OCI-LY7 (cell line): Measurements from ENCODE around the gene CROT.

ENCODE experiments used
- CTCF ChIP-seq: fragments of 200-600 bp; sonication (generic); conservative IDR thresholded peaks from 2 replicates; pipeline ENCODE4 v1.5.1; 2014; ENCODE audit warnings: mild to moderate bottlenecking, antibody characterized with exemption, low read length, moderate library complexity, mixed read lengths
- EZH2phosphoT487 ChIP-seq: fragments of 200-600 bp; sonication (generic); IDR thresholded peaks from 2 replicates; pipeline ENCODE4 v1.6.1; 2018; ENCODE audit warnings: low read depth, borderline replicate concordance, mild to moderate bottlenecking, mixed run types, antibody characterized with exemption, low read length, moderate library complexity, mixed read lengths

DNA sequence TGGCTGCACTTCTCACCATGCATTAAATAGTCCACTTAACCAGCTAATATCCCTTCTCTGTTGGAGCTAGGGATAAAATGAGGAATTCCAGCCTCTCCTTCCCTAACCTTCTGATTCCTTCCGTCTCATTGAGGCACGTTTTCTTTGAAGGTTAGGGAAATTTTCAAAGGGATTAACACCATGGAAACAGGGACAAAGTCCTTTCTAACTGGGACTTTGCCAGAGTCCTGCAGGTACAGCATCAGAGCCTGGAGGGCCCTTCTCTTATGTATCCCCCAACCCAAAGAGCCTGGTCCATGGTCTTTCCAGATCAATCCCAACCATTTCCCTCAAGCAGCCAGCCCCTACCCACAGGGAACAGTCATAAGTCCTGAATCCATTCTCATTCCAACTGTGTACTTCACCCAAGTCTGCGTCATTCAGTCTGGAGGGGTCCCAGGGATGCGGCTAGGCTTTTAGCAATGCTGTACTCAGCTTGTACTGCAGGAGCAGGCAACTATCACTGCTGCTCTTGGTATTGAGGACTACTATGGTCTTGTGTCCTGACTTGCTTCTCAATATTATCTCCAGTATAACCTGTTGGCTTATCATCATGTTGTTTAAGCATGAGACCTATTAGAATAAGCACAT lies 34.6 kb upstream of the CROT start:
- TF ChIP-seq CTCF (no peak), EZH2phosphoT487 (no peak)
